Neural cell (in vitro differentiated cells): ENCODE measurements around the gene ARHGEF16. TPM values are rescaled to one million over a fixed set of nuclear protein-coding genes. Genes with fewer than 3 reads are reported as not detected.

ENCODE experiments used
- H2AFZ ChIP-seq: fragments of 200-600, 300-800 bp; sonication (generic), shearing (Covaris generic); 2 replicates; pipeline ENCODE4 v1.6.0; 2014; ENCODE audit warnings: low read depth, mild to moderate bottlenecking, antibody characterized with exemption, low read length, moderate library complexity
- H3F3A ChIP-seq: fragments of 200-600 bp; shearing (Covaris generic); 2 replicates; pipeline ENCODE4 v1.6.1; 2016; ENCODE audit warnings: mild to moderate bottlenecking, moderate library complexity, mixed read lengths, antibody characterized with exemption, low read length; ENCODE audit not compliant: insufficient read depth, poor library complexity, severe bottlenecking
- H3K27ac ChIP-seq: fragments of 200-600, 300-800 bp; sonication (generic), shearing (Covaris generic); 2 replicates; pipeline ENCODE4 v1.5.1; 2014; ENCODE audit warnings: mild to moderate bottlenecking, low read length, moderate library complexity
- H3K27me3 ChIP-seq: fragments of 300-800, 200-600 bp; sonication (generic), shearing (Covaris generic); 2 replicates; pipeline ENCODE4 v1.6.0; 2014; ENCODE audit warnings: mild to moderate bottlenecking, low read depth, low read length, moderate library complexity; ENCODE audit not compliant: insufficient read depth
- H3K36me3 ChIP-seq: fragments of 300-800, 200-600 bp; sonication (generic), shearing (Covaris generic); 2 replicates; pipeline ENCODE4 v1.5.1; 2014; ENCODE audit warnings: mild to moderate bottlenecking, antibody characterized with exemption, low read length, moderate library complexity; ENCODE audit not compliant: insufficient read depth
- H3K4me2 ChIP-seq: fragments of 300-800, 200-600 bp; sonication (generic), shearing (Covaris generic); 2 replicates; pipeline ENCODE4 v1.6.0; 2014; ENCODE audit warnings: mild to moderate bottlenecking, low read length
- H3K4me3 ChIP-seq: fragments of 300-800, 200-600 bp; sonication (generic), shearing (Covaris generic); 2 replicates; pipeline ENCODE4 v1.5.1; 2014; ENCODE audit warnings: mild to moderate bottlenecking, low read length, moderate library complexity
- H3K79me2 ChIP-seq: fragments of 200-600 bp; shearing (Covaris generic); replicated peaks from 2 replicates; pipeline ENCODE4 v1.6.0; 2014; ENCODE audit warnings: mild to moderate bottlenecking, low read length, moderate library complexity; ENCODE audit not compliant: insufficient read depth
- H3K9ac ChIP-seq: fragments of 300-800, 200-600 bp; sonication (generic), shearing (Covaris generic); 2 replicates; pipeline ENCODE4 v1.6.1; 2016; ENCODE audit warnings: mild to moderate bottlenecking, low read length, mixed read lengths
- H3K9me2 ChIP-seq: fragments of 200-600 bp; shearing (Covaris generic); 2 replicates; pipeline ENCODE4 v1.6.1; 2016; ENCODE audit warnings: mild to moderate bottlenecking, low read length, mixed read lengths; ENCODE audit not compliant: insufficient read depth
- H3K9me3 ChIP-seq: fragments of 200-600, 300-800 bp; sonication (generic), shearing (Covaris generic); 2 replicates; pipeline ENCODE4 v1.6.1; 2016; ENCODE audit warnings: mild to moderate bottlenecking, mixed run types, low read length, moderate library complexity, mixed read lengths
- H4K20me1 ChIP-seq: fragments of 200-600 bp; shearing (Covaris generic); 2 replicates; pipeline ENCODE4 v1.6.1; 2016; ENCODE audit warnings: mild to moderate bottlenecking, mixed run types; ENCODE audit not compliant: insufficient read depth
- CTCF ChIP-seq: fragments of 450-650 bp; IDR thresholded peaks from 2 replicates; pipeline ENCODE4 v1.5.1; 2014; ENCODE audit warnings: antibody characterized with exemption, mild to moderate bottlenecking, moderate library complexity; ENCODE audit not compliant: poor library complexity, severe bottlenecking
- EP300 ChIP-seq: fragments of 450-650 bp; conservative IDR thresholded peaks from 2 replicates; pipeline ENCODE4 v1.6.1; 2014; ENCODE audit warnings: antibody characterized with exemption, mild to moderate bottlenecking, moderate library complexity; ENCODE audit not compliant: poor library complexity, severe bottlenecking
- EZH2 ChIP-seq: fragments of 200-600, 300-800 bp; shearing (Covaris generic), sonication (generic); IDR thresholded peaks from 2 replicates; pipeline ENCODE4 v1.6.1; 2014; ENCODE audit warnings: antibody characterized with exemption, low read length, borderline replicate concordance, mild to moderate bottlenecking; ENCODE audit not compliant: insufficient read depth, poor library complexity, severe bottlenecking
- MXI1 ChIP-seq: fragments of 450-650 bp; conservative IDR thresholded peaks from 2 replicates; pipeline ENCODE4 v1.6.1; 2014; ENCODE audit warnings: antibody characterized with exemption, mild to moderate bottlenecking; ENCODE audit not compliant: poor library complexity, severe bottlenecking
- POLR2AphosphoS5 ChIP-seq: IDR thresholded peaks from 2 replicates; pipeline ENCODE4 v1.6.1; 2012
- RAD21 ChIP-seq: fragments of 450-650 bp; conservative IDR thresholded peaks from 2 replicates; pipeline ENCODE4 v1.6.1; 2014; ENCODE audit warnings: antibody characterized with exemption, mild to moderate bottlenecking, moderate library complexity
- REST ChIP-seq: IDR thresholded peaks from 2 replicates; pipeline ENCODE4 v1.6.1; 2012; ENCODE audit warnings: borderline replicate concordance
- SMC3 ChIP-seq: fragments of 450-650 bp; conservative IDR thresholded peaks from 2 replicates; pipeline ENCODE4 v1.6.1; 2014; ENCODE audit warnings: antibody characterized with exemption, mild to moderate bottlenecking, moderate library complexity; ENCODE audit not compliant: poor library complexity
- TAF1 ChIP-seq: IDR thresholded peaks from 2 replicates; pipeline ENCODE4 v1.6.1; 2012; ENCODE audit warnings: low read depth
- polyA plus RNA-seq: library from polyadenylated mRNA; depleted of rRNA; stranded (reverse); fragments of >200 nt; gene quantifications from 2 replicates; pipeline ENCODE4 v1.2.3, GENCODE V29; 2014

Gene ARHGEF16
- polyA plus RNA-seq, 1 donor from 2014 or later: 0.64 TPM

DNA sequence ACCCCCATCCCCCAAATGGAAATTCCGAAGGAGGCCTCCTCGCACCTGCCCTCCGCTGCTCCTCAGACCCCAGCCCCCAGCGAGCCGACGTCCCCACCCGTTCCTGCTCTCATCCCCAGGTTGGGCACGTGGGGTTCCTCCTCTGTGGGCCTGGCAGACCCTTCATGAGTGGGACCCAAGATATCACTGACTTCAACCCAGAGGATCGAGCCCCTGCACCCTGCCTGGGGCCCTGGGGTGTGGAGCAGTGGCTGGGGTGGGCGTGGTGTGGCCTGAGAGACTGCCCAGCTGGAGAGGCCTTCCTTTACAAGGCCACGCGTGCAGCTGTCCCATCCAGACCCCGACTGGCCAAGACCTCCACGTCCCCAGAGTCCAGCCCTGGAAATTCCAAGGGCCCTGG, 17.6 kb upstream of the ARHGEF16 start:
- Histone ChIP-seq H3K27me3 (no peaks in the 10 kb centered on the region), H3K9me3 (no peaks in the 10 kb centered on the region)

DNA sequence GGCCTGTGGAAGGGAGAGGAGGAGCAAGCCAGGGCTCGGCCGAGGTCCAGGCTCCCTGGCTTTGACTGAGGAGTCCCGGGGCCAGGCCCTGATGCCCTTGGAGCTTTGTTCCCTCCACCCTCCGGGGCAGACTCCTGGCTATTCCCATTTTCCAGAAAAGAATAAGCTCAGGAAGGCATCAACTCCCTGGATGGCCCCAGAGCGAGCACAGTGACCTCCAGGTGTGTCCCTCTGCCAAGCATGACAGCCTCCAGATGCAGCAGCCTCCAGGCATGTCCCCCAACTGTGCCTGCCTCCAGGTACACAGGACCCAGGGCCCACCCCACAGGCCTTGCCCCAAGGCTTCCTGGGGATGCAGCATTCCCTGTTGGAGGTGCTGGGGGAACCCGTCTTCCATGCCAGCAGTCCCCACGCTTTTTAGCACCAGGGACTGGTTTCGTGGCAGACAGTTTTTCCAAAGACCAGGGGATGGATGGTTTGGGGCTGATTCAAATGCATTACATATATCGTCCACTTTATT, 15.7 kb upstream of the ARHGEF16 start:
- no peaks in the 10 kb centered on the region for H3K27me3 ChIP-seq
- no peaks in the 10 kb centered on the region for H3K9me2 ChIP-seq
- H3K27ac ChIP-seq: no peak overlapping the region
- H3K36me3 ChIP-seq: no peaks in the 10 kb centered on the region
- H3K4me2 ChIP-seq: no peak overlapping the region
- no peaks in the 10 kb centered on the region for H3F3A ChIP-seq
- H3K79me2 ChIP-seq: no peaks in the 10 kb centered on the region
- H3K4me3 ChIP-seq: no peak overlapping the region
- no peak overlapping the region for H2AFZ ChIP-seq
- no peaks in the 10 kb centered on the region for H3K9me3 ChIP-seq
- H4K20me1 ChIP-seq: no peaks in the 10 kb centered on the region
- no peak for TF ChIP-seq POLR2AphosphoS5
- no peak for TF ChIP-seq REST
- TF ChIP-seq RAD21: no peak
- TF ChIP-seq SMC3: no peak
- no peak for TF ChIP-seq TAF1
- no peak for TF ChIP-seq CTCF
- no peak for TF ChIP-seq EP300
- no peak for TF ChIP-seq MXI1
- no peak for TF ChIP-seq EZH2
- H3K9ac ChIP-seq: no peak overlapping the region

More for the DNA sequence above, 17.6 kb upstream of the ARHGEF16 start:
- H3K4me3 ChIP-seq: no peak overlapping the region
- H3K27ac ChIP-seq: no peak overlapping the region
- no peak for TF ChIP-seq EZH2
- no peak for TF ChIP-seq TAF1
- no peak for TF ChIP-seq MXI1
- no peak for TF ChIP-seq CTCF
- H2AFZ ChIP-seq: no peak overlapping the region
- no peaks in the 10 kb centered on the region for H3K36me3 ChIP-seq
- H3K9ac ChIP-seq: no peak overlapping the region
- no peaks in the 10 kb centered on the region for H3F3A ChIP-seq
- no peaks in the 10 kb centered on the region for H4K20me1 ChIP-seq
- H3K4me2 ChIP-seq: no peak overlapping the region
- H3K9me2 ChIP-seq: no peaks in the 10 kb centered on the region
- H3K79me2 ChIP-seq: no peaks in the 10 kb centered on the region
